ENCODE results near the gene DYNC2H1. TPM values are rescaled to one million over a fixed set of nuclear protein-coding genes. Genes with fewer than 3 reads are reported as not detected.

DYNC2H1 gene
- total and polyA plus RNA-seq, 10 donors, result 3.1 to 18.3 (median 10.6) TPM

DNA sequence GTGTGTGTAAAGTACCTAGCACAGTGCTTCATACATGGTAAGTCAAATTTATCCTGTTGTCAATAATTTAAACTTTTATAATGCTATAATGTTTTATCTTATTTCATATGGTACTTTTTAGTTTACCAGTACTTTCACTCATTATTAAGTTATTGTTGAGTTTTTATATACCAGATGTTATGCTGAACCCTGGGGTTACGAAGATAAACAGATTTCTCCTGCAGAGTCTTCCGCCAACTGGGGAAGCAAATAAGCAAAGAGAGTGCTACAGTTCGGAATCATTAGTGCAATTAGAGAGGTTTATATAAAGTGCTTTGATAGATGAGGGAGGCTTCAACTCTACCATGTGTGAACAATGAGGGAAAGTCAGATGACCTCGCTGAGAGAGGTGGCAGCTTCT, 362.3 kb downstream of the DYNC2H1 start:
- H3K27me3 ChIP-seq (replicated peaks in 1 of 7), result no peaks in the 10 kb centered on the region
- DNase-seq, result no peak
- H3K27ac ChIP-seq, result no peak overlapping the region
- no peak overlapping the region for H3K4me3 ChIP-seq
- TF ChIP-seq POLR2A (IDR thresholded peaks at IDR 0.05) (no peak), POLR2AphosphoS5 (IDR thresholded peaks at IDR 0.05) (no peak)
- TF ChIP-seq, protein P1, sequence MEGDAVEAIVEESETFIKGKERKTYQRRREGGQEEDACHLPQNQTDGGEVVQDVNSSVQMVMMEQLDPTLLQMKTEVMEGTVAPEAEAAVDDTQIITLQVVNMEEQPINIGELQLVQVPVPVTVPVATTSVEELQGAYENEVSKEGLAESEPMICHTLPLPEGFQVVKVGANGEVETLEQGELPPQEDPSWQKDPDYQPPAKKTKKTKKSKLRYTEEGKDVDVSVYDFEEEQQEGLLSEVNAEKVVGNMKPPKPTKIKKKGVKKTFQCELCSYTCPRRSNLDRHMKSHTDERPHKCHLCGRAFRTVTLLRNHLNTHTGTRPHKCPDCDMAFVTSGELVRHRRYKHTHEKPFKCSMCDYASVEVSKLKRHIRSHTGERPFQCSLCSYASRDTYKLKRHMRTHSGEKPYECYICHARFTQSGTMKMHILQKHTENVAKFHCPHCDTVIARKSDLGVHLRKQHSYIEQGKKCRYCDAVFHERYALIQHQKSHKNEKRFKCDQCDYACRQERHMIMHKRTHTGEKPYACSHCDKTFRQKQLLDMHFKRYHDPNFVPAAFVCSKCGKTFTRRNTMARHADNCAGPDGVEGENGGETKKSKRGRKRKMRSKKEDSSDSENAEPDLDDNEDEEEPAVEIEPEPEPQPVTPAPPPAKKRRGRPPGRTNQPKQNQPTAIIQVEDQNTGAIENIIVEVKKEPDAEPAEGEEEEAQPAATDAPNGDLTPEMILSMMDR (IDR thresholded peaks at IDR 0.05 in 8 of 11, conservative IDR thresholded peaks at IDR 0.05 in 3 of 11), result no peak
- no peaks in the 10 kb centered on the region for H3K4me1 ChIP-seq
- no peaks in the 10 kb centered on the region for H3K9me3 ChIP-seq
- intact Hi-C loops (cut with DNase I; ENCODE audit: low total_unique reads), result no loop called here
- H3K36me3 ChIP-seq, result no peaks in the 10 kb centered on the region
- 88 to 93% (median 90%) methylated on average over 4 of the region's 4 CpGs for WGBS, 5 donors

DNA sequence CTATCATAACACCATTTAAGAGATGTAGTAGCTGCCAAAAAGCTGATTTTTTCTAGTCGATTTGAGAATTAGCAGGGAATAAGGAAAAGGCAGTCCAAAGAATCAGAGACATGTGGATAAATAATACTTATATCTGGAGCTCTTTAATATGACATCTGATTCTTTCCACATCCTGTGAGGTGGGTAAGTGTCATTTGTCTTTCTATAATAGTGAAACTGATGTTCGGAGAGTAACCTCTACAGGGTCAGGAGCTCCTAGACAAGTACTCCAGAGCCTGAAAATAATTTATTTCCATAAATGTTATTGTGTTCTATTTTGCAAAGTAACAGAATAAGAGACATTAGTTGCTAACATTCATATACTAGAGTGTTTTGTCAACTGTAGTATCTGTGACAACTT, 367.6 kb downstream of the DYNC2H1 start:
- Histone ChIP-seq H3K4me3 (no peak overlapping the region), H3K4me1 (no peaks in the 10 kb centered on the region), H3K36me3 (no peaks in the 10 kb centered on the region), H3K27me3 (replicated peaks in 1 of 7) (no peaks in the 10 kb centered on the region), H3K27ac (no peak overlapping the region), H3K9me3 (no peaks in the 10 kb centered on the region)
- no peak for DNase-seq
- TF ChIP-seq, protein P1 (IDR thresholded peaks at IDR 0.05 in 8 of 11, conservative IDR thresholded peaks at IDR 0.05 in 3 of 11), result no peak
- TF ChIP-seq POLR2A (IDR thresholded peaks at IDR 0.05), result no peak
- no peak for TF ChIP-seq POLR2AphosphoS5 (IDR thresholded peaks at IDR 0.05)
- intact Hi-C loops (cut with DNase I; ENCODE audit: low total_unique reads), result no loop called here
- WGBS, 5 donors, result 73 to 81% (median 80%) methylated on average over 2 of the region's 2 CpGs

DNA sequence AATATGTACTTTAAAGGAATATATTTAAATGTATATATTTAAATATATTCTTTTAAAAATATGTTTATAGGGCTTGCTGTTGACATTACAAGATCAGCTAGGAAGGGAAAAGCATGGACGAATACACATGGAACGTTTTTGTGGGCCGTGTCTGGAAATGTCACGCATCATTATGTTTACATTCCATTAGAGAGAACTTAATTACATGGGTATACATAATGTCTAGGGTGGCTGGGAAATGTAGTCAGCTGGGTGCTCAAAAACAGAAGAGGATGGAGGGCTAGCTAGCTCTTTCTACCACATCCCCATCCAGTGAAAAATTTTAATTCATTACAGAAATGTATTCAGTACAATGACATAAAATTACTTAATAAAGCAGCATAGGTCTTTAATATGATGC, 371.2 kb downstream of the DYNC2H1 start:
- DNase-seq, result no peak
- intact Hi-C loops (cut with DNase I; ENCODE audit: low total_unique reads), result no loop called here
- 71 to 88% (median 84%) methylated on average over 4 of the region's 4 CpGs for WGBS, 5 donors

DNA sequence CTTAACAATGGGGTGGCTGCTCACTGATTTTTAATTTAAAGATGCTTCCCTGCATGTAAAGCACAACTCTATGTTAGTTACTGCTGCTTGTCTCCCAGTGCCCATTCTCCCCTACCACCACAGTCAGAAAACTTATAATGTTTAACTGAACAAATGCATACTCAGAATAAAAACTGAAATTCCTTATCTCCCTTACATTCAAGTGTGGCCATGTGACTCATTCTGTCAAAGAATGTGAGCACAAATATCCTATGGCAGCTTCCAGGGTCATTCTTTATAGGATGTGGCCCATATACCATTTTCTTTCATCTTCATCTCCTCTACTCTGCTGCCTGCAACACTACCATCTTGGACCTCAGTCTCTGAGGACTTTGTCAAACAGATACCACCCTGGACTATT, 374.8 kb downstream of the DYNC2H1 start:
- no peaks in the 10 kb centered on the region for H3K27me3 ChIP-seq (replicated peaks in 1 of 7)
- H3K36me3 ChIP-seq, result no peaks in the 10 kb centered on the region
- intact Hi-C loops (cut with DNase I; ENCODE audit: low total_unique reads), result no loop called here
- H3K27ac ChIP-seq, result no peak overlapping the region
- TF ChIP-seq, protein P1 (IDR thresholded peaks at IDR 0.05 in 8 of 11, conservative IDR thresholded peaks at IDR 0.05 in 3 of 11), result no peak
- no peak for TF ChIP-seq POLR2AphosphoS5 (IDR thresholded peaks at IDR 0.05)
- TF ChIP-seq POLR2A (IDR thresholded peaks at IDR 0.05), result no peak
- H3K4me1 ChIP-seq, result no peaks in the 10 kb centered on the region
- H3K9me3 ChIP-seq, result no peaks in the 10 kb centered on the region
- no peak overlapping the region for H3K4me3 ChIP-seq
- DNase-seq, result no peak

More for the DNA sequence above, 371.2 kb downstream of the DYNC2H1 start:
- no peaks in the 10 kb centered on the region for H3K36me3 ChIP-seq
- TF ChIP-seq POLR2A (IDR thresholded peaks at IDR 0.05) (no peak), POLR2AphosphoS5 (IDR thresholded peaks at IDR 0.05) (no peak)
- TF ChIP-seq, protein P1 (IDR thresholded peaks at IDR 0.05 in 8 of 11, conservative IDR thresholded peaks at IDR 0.05 in 3 of 11), result no peak
- no peaks in the 10 kb centered on the region for H3K9me3 ChIP-seq
- H3K4me3 ChIP-seq, result no peak overlapping the region
- no peak overlapping the region for H3K27ac ChIP-seq
- H3K27me3 ChIP-seq (replicated peaks in 1 of 7), result no peaks in the 10 kb centered on the region
- H3K4me1 ChIP-seq, result no peaks in the 10 kb centered on the region

All from spleen (tissue), 11 donors.